Neural progenitor cell (in vitro differentiated cells): ENCODE results near the gene ZNF599. TPM values are rescaled to one million over a fixed set of nuclear protein-coding genes. Genes with fewer than 3 reads are reported as not detected.

Source experiments
- DNase-seq: peaks from one replicate; pipeline ENCODE4 v3.0.0-alpha.2; 2016; ENCODE audit warnings: low spot score
- H2AFZ ChIP-seq: fragments of 200-600 bp; sonication (generic); replicated peaks from 2 replicates; pipeline ENCODE4 v1.6.1; 2016; ENCODE audit warnings: antibody characterized with exemption
- H3F3A ChIP-seq: fragments of 200-600 bp; sonication (generic); 2 replicates; pipeline ENCODE4 v1.6.1; 2016; ENCODE audit warnings: antibody characterized with exemption, low read depth
- H3K27ac ChIP-seq: fragments of 200-600 bp; sonication (generic); 2 replicates; pipeline ENCODE4 v1.5.1; 2016; ENCODE audit warnings: mild to moderate bottlenecking
- H3K27me3 ChIP-seq: fragments of 200-600 bp; sonication (generic); 2 replicates; pipeline ENCODE4 v1.6.1; 2016; ENCODE audit warnings: mild to moderate bottlenecking, moderate library complexity
- H3K36me3 ChIP-seq: fragments of 200-600 bp; sonication (generic); 2 replicates; pipeline ENCODE4 v1.5.1; 2016
- H3K4me1 ChIP-seq: fragments of 200-600 bp; sonication (generic); 2 replicates; pipeline ENCODE4 v1.6.1; 2016; ENCODE audit warnings: mixed run types
- H3K4me2 ChIP-seq: fragments of 200-600 bp; sonication (generic); 2 replicates; pipeline ENCODE4 v1.6.1; 2016
- H3K4me3 ChIP-seq: fragments of 200-600 bp; sonication (generic); 2 replicates; pipeline ENCODE4 v1.5.1; 2016
- H3K79me2 ChIP-seq: fragments of 200-600 bp; sonication (generic); 2 replicates; pipeline ENCODE4 v1.6.1; 2016; ENCODE audit warnings: low read depth
- H3K9ac ChIP-seq: fragments of 200-600 bp; sonication (generic); 2 replicates; pipeline ENCODE4 v1.6.1; 2016
- H3K9me3 ChIP-seq: fragments of 200-600 bp; sonication (generic); 2 replicates; pipeline ENCODE4 v1.5.1; 2016; ENCODE audit warnings: low read depth
- H4K20me1 ChIP-seq: fragments of 200-600 bp; sonication (generic); 2 replicates; pipeline ENCODE4 v1.6.1; 2016; ENCODE audit warnings: low read depth
- H3K27ac Mint-ChIP-seq: 3 replicates; pipeline ENCODE4 v1.8.0; 2021; ENCODE audit warnings: mixed read lengths
- H3K27me3 Mint-ChIP-seq: 2 replicates; pipeline ENCODE4 v1.8.0; 2022; ENCODE audit warnings: low read depth, mild to moderate bottlenecking, inconsistent platforms, moderate library complexity, mixed read lengths; ENCODE audit not compliant: insufficient read depth
- H3K36me3 Mint-ChIP-seq: 3 replicates; pipeline ENCODE4 v1.8.0; 2021; ENCODE audit warnings: mixed read lengths
- H3K4me1 Mint-ChIP-seq: 3 replicates; pipeline ENCODE4 v1.8.0; 2021; ENCODE audit warnings: mixed read lengths
- H3K4me3 Mint-ChIP-seq: 3 replicates; pipeline ENCODE4 v1.8.0; 2021; ENCODE audit warnings: mild to moderate bottlenecking, moderate library complexity, mixed read lengths
- H3K9me3 Mint-ChIP-seq: 3 replicates; pipeline ENCODE4 v1.8.0; 2020; ENCODE audit warnings: mixed read lengths
- CTCF ChIP-seq: fragments of 200-600 bp; sonication (generic); IDR thresholded peaks from 2 replicates; pipeline ENCODE4 v1.5.1; 2017; ENCODE audit warnings: antibody characterized with exemption, mild to moderate bottlenecking
- EZH2 ChIP-seq: fragments of 200-600 bp; sonication (generic); IDR thresholded peaks from 2 replicates; pipeline ENCODE4 v1.6.1; 2017; ENCODE audit warnings: antibody characterized with exemption, mild to moderate bottlenecking, moderate library complexity
- EZH2phosphoT487 ChIP-seq: fragments of 200-600 bp; sonication (generic); IDR thresholded peaks from 2 replicates; pipeline ENCODE4 v1.6.1; 2017; ENCODE audit warnings: antibody characterized with exemption
- total RNA-seq: library from RNA; depleted of rRNA; stranded (reverse); fragments of >200 nt; gene quantifications from 2 replicates; pipeline ENCODE4 v1.2.3, GENCODE V29; 2015; ENCODE audit warnings: low replicate concordance

The ZNF599 gene
- total RNA-seq, 1 donor from 2014 or later = 12.7 TPM

- no peak overlapping the region for H3K27ac Mint-ChIP-seq
- no peak for DNase-seq
- Histone ChIP-seq H3K79me2 (no peaks in the 10 kb centered on the region), H3K27ac (no peak overlapping the region), H3F3A (no peaks in the 10 kb centered on the region), H3K9me3 (peaks cover 23% of the 10 kb centered on the region), H3K27me3 (peaks cover 3% of the 10 kb centered on the region), H3K36me3 (peaks cover 6% of the 10 kb centered on the region), H3K9ac (no peak overlapping the region), H3K4me3 (no peak overlapping the region), H2AFZ (no peak overlapping the region), H4K20me1 (no peaks in the 10 kb centered on the region), H3K4me1 (no peaks in the 10 kb centered on the region), H3K4me2 (no peak overlapping the region)
- H3K4me3 Mint-ChIP-seq = no peak overlapping the region
- H3K4me1 Mint-ChIP-seq = no peaks in the 10 kb centered on the region
- peaks cover 6% of the 10 kb centered on the region for H3K36me3 Mint-ChIP-seq
- H3K27me3 Mint-ChIP-seq = peaks cover 2% of the 10 kb centered on the region
- TF ChIP-seq EZH2 (no peak), EZH2phosphoT487 (no peak), CTCF (no peak)
- peaks cover 58% of the 10 kb centered on the region for H3K9me3 Mint-ChIP-seq
Measured at GRCh38 chr19:34711890-34712289, 61.1 kb downstream of the ZNF599 start.

Other genes with a start within 250 kb of the ZNF599 start
- gene SCGB2B2, start 96.1 kb downstream of the ZNF599 start, total RNA-seq = 0.03 TPM in 1 of 2 replicates, not detected in the other
- gene ZNF302, start 95.5 kb downstream of the ZNF599 start, total RNA-seq = 50.9 and 74.5 TPM in 2 replicates
- 20.2 and 21.7 TPM in 2 replicates for gene ZNF181, start 39.0 kb downstream of the ZNF599 start, total RNA-seq
- gene ZNF30, start 153.7 kb upstream of the ZNF599 start, total RNA-seq = 7.6 and 10.3 TPM in 2 replicates
- 7.0 and 8.7 TPM in 2 replicates for gene ZNF792, start 191.0 kb upstream of the ZNF599 start, total RNA-seq
- 27.2 and 51.0 TPM in 2 replicates for gene GRAMD1A, start 227.1 kb upstream of the ZNF599 start, total RNA-seq